Endothelial cell of umbilical vein (primary cell): ENCODE data around the gene SAMD4A. TPM values are rescaled to one million over a fixed set of nuclear protein-coding genes. Genes with fewer than 3 reads are reported as not detected.

Experiments
- BruUV-seq: library from RNA; stranded (reverse); fragments of 400-500 nt; replicated peaks from 2 replicates; lab custom pipeline; 2021; lab: Mats Ljungman, UMichigan
- CTCF ChIA-PET: fragments of 300-600, 350-600 bp; sonication (Branson Sonifier 250); formaldehyde crosslinking; loops from one replicate; lab custom pipeline; 2021; ENCODE audit warnings: antibody characterized with exemption, inconsistent platforms; lab: Charles Lee
- POLR2A ChIA-PET: fragments of 300-600, 350-600 bp; sonication (Branson Sonifier 250); formaldehyde crosslinking; loops from one replicate; lab custom pipeline; 2021; ENCODE audit warnings: antibody characterized with exemption, inconsistent platforms; lab: Charles Lee
- DNase-seq: peaks from one replicate; pipeline ENCODE4 v3.0.0-alpha.2; 2011; ENCODE audit warnings: low read depth, low spot score
- FAIRE-seq: peaks from 2 replicates; lab custom pipeline; 2011; peaks lifted over from hg19 to GRCh38; lab: Jason Lieb, UNC
- H2AFZ ChIP-seq: 2 replicates; pipeline ENCODE4 v1.6.0; 2012; ENCODE audit warnings: low read depth, low read length, control low read depth, inconsistent platforms
- H3K27ac ChIP-seq: 2 replicates; pipeline ENCODE4 v1.5.1; 2011; ENCODE audit warnings: low read depth, mild to moderate bottlenecking, control low read depth, low read length, moderate library complexity; ENCODE audit not compliant: insufficient read depth
- H3K27me3 ChIP-seq, 2 experiments: 2 replicates each; pipeline versions ENCODE4 v1.6.0 to v1.6.1; 2011; ENCODE audit warnings: low read length in 2 of 2, mixed read lengths in 1 of 2; ENCODE audit not compliant: control insufficient read depth in 2 of 2, insufficient read depth in 2 of 2
- H3K36me3 ChIP-seq, 2 experiments: 2 replicates in 1 of 2; 3 replicates in 1 of 2; pipeline ENCODE4 v1.5.1; 2011; ENCODE audit warnings: low read length in 2 of 2, mild to moderate bottlenecking in 1 of 2, moderate library complexity in 1 of 2; ENCODE audit not compliant: control insufficient read depth in 2 of 2, insufficient read depth in 2 of 2; ENCODE audit errors: extremely low read depth in 1 of 2
- H3K4me1 ChIP-seq: 3 replicates; pipeline ENCODE4 v1.5.1; 2011; ENCODE audit warnings: mild to moderate bottlenecking, low read length; ENCODE audit not compliant: control insufficient read depth, insufficient read depth; ENCODE audit errors: extremely low read depth
- H3K4me2 ChIP-seq: 2 replicates; pipeline ENCODE4 v1.6.1; 2011; ENCODE audit warnings: low read length, control low read depth, mixed read lengths; ENCODE audit not compliant: insufficient read depth
- H3K4me3 ChIP-seq, 3 experiments: fragments of 200-600 bp in 1 of 3; sonication (generic), shearing (Covaris generic) in 1 of 3; replicated peaks in 1 of 3; 2 replicates each; pipeline ENCODE4 v1.5.1; 2011 to 2016; ENCODE audit warnings: control low read depth in 3 of 3, low read length in 3 of 3, mild to moderate bottlenecking in 2 of 3, inconsistent platforms in 1 of 3, low read depth in 1 of 3, moderate library complexity in 1 of 3; ENCODE audit not compliant: insufficient read depth in 1 of 3
- H3K79me2 ChIP-seq: 2 replicates; pipeline ENCODE4 v1.6.0; 2012; ENCODE audit warnings: low read length, inconsistent platforms; ENCODE audit not compliant: control insufficient read depth, insufficient read depth
- H3K9ac ChIP-seq: replicated peaks from 2 replicates; pipeline ENCODE3; 2011; ENCODE audit warnings: low read length, control low read depth; ENCODE audit not compliant: insufficient read depth; ENCODE audit errors: extremely low read depth
- H3K9me1 ChIP-seq: replicated peaks from 3 replicates; pipeline ENCODE4 v1.6.0; 2011; ENCODE audit warnings: mild to moderate bottlenecking, low read length; ENCODE audit not compliant: control insufficient read depth, insufficient read depth; ENCODE audit errors: extremely low read depth
- H3K9me3 ChIP-seq: replicated peaks from 2 replicates; pipeline ENCODE4 v1.5.1; 2012; ENCODE audit warnings: low read length, inconsistent platforms; ENCODE audit not compliant: control insufficient read depth, insufficient read depth
- H4K20me1 ChIP-seq: replicated peaks from 2 replicates; pipeline ENCODE3; 2011; ENCODE audit warnings: mild to moderate bottlenecking, low read length; ENCODE audit not compliant: control insufficient read depth, insufficient read depth; ENCODE audit errors: extremely low read depth
- CTCF ChIP-seq, 2 donors: IDR thresholded peaks; 1 replicate in 1 of 2; 2 replicates in 1 of 2; pipeline ENCODE4 v1.5.1; 2011; ENCODE audit warnings: low read length in 2 of 2, mild to moderate bottlenecking in 2 of 2, moderate library complexity in 2 of 2, control low read depth in 1 of 2, inconsistent platforms in 1 of 2, low read depth in 1 of 2; ENCODE audit not compliant: insufficient read depth in 1 of 2; ENCODE audit errors: extremely low read depth in 1 of 2
- EZH2 ChIP-seq: IDR thresholded peaks from 2 replicates; pipeline ENCODE4 v1.6.1; 2012; ENCODE audit warnings: borderline replicate concordance, low read depth, mild to moderate bottlenecking, moderate library complexity, low read length, inconsistent platforms; ENCODE audit not compliant: severe bottlenecking
- FOS ChIP-seq: IDR thresholded peaks from 2 replicates; pipeline ENCODE4 v1.6.1; 2011; ENCODE audit warnings: mild to moderate bottlenecking, low read length, moderate library complexity, borderline replicate concordance; ENCODE audit not compliant: insufficient read depth
- GATA2 ChIP-seq: IDR thresholded peaks from 2 replicates; pipeline ENCODE4 v1.7.0; 2011; ENCODE audit warnings: low read depth, mild to moderate bottlenecking, moderate library complexity, mixed read lengths, low read length; ENCODE audit not compliant: insufficient read length, insufficient read depth
- JUN ChIP-seq: IDR thresholded peaks from 2 replicates; pipeline ENCODE4 v1.6.1; 2011; ENCODE audit warnings: borderline replicate concordance, low read depth; ENCODE audit not compliant: insufficient read length, insufficient read depth
- MYC ChIP-seq: IDR thresholded peaks from one replicate; pipeline ENCODE4 v1.6.1; 2011; ENCODE audit warnings: mild to moderate bottlenecking, low read depth, low read length
- POLR2A ChIP-seq: IDR thresholded peaks from 2 replicates; pipeline ENCODE4 v1.6.1; 2012; ENCODE audit warnings: low read depth, mild to moderate bottlenecking, control low read depth, low read length
- POLR2AphosphoS5 ChIP-seq: IDR thresholded peaks from 2 replicates; pipeline ENCODE4 v1.6.1; 2012; ENCODE audit warnings: low read depth, mild to moderate bottlenecking, control low read depth, low read length, moderate library complexity; ENCODE audit not compliant: insufficient read depth
- dilution Hi-C: fragments of 300-500 bp; cut with MboI; formaldehyde crosslinking; loops from one replicate; pipeline ENCODE4 v1.15.0; 2019; ENCODE audit warnings: low sequenced_read_pairs; ENCODE audit not compliant: extremely low pct_ligation_motif_present
- intact Hi-C: fragments of 100-400 bp; cut with micrococcal nuclease; formaldehyde crosslinking; loops from one replicate; pipeline ENCODE4 v1.10.0; 2022
- polyA plus RNA-seq, 4 experiments: library from polyadenylated mRNA; depleted of rRNA in 3 of 4; stranded (reverse) in 3 of 4; unstranded in 1 of 4; fragments of >200 nt; gene quantifications; 2 replicates each; pipeline versions ENCODE4 v1.2.1 to v1.2.3, GENCODE V29; 2011 to 2012; ENCODE audit warnings: missing spikeins in 1 of 4
- total RNA-seq: library from RNA; stranded (reverse); gene quantifications from 2 replicates; pipeline ENCODE4 v1.2.3, GENCODE V29; 2021
- TF ChIP-seq, protein P1 (sequence below): IDR thresholded peaks from 2 replicates; pipeline ENCODE4 v1.6.1; 2011; ENCODE audit not compliant: insufficient read depth, insufficient read length

SAMD4A gene
- total and polyA plus RNA-seq, 2 donors (not counting 3 experiments of a cell fraction or from before 2014, with no cell fraction given): 37.7 to 95.3 TPM

- FAIRE-seq: no peak
- Histone ChIP-seq H3K9me1 (no peaks in the 10 kb centered on the region), H3K36me3 (no peaks in the 10 kb centered on the region), H3K4me1 (peaks cover 77% of the 10 kb centered on the region), H3K9me3 (no peaks in the 10 kb centered on the region), H3K27me3 (no peaks in the 10 kb centered on the region), H3K9ac (no peak overlapping the region), H2AFZ (no peak overlapping the region), H4K20me1 (no peaks in the 10 kb centered on the region), H3K27ac (peak overlapping the region; percentile 97), H3K4me3 (no peak overlapping the region), H3K4me2 (peak overlapping the region; percentile 93), H3K79me2 (peaks cover 74% of the 10 kb centered on the region)
- intact Hi-C loops: no loop called here
- CTCF ChIA-PET: interaction anchor here (1.1 to 3.9 kb wide), 7 partner anchors 18 to 148 kb away, joined by 3 to 22 read pairs (median 8); no protein-coding TSS in a partner anchor
- no TSS peak for BruUV-seq
- dilution Hi-C loops: no loop called here
- TF ChIP-seq, protein P1, sequence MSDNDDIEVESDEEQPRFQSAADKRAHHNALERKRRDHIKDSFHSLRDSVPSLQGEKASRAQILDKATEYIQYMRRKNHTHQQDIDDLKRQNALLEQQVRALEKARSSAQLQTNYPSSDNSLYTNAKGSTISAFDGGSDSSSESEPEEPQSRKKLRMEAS: no peak
- TF ChIP-seq EZH2 (no peak), MYC (no peak), CTCF (IDR thresholded peaks at IDR 0.05; ENCODE audit: extremely low read depth in 1 of 2, insufficient read depth in 1 of 2, low read depth in 1 of 2, low read length in 2 of 2) (no peak), JUN (no peak), POLR2AphosphoS5 (no peak), FOS (no peak), GATA2 (no peak), POLR2A (no peak)
- no peak for DNase-seq
- POLR2A ChIA-PET: interaction anchor here (0.7 to 0.9 kb wide), 2 partner anchors 27 to 59 kb away, joined by 3 read pairs; no protein-coding TSS in a partner anchor
These were observed 58.2 kb downstream of the SAMD4A start for GRCh38 chr14:54625112-54625511.
